Endothelial cell of umbilical vein (primary cell): ENCODE data around the gene HCAR2. TPM values are rescaled to one million over a fixed set of nuclear protein-coding genes. Genes with fewer than 3 reads are reported as not detected.
"Not testable (repeated sequence)": the region's sequence is repeated elsewhere in the genome, so short reads cannot be mapped to it uniquely, and the experiment has no call there.

ENCODE experiments used
- BruUV-seq: library from RNA; stranded (reverse); fragments of 400-500 nt; replicated peaks from 2 replicates; lab custom pipeline; 2021; lab: Mats Ljungman, UMichigan
- CTCF ChIA-PET: fragments of 300-600, 350-600 bp; sonication (Branson Sonifier 250); formaldehyde crosslinking; loops from one replicate; lab custom pipeline; 2021; ENCODE audit warnings: antibody characterized with exemption, inconsistent platforms; lab: Charles Lee
- POLR2A ChIA-PET: fragments of 300-600, 350-600 bp; sonication (Branson Sonifier 250); formaldehyde crosslinking; loops from one replicate; lab custom pipeline; 2021; ENCODE audit warnings: antibody characterized with exemption, inconsistent platforms; lab: Charles Lee
- DNase-seq: peaks from one replicate; pipeline ENCODE4 v3.0.0-alpha.2; 2011; ENCODE audit warnings: low read depth, low spot score
- FAIRE-seq: peaks from 2 replicates; lab custom pipeline; 2011; peaks lifted over from hg19 to GRCh38; lab: Jason Lieb, UNC
- H2AFZ ChIP-seq: 2 replicates; pipeline ENCODE4 v1.6.0; 2012; ENCODE audit warnings: low read depth, low read length, control low read depth, inconsistent platforms
- H3K27ac ChIP-seq: 2 replicates; pipeline ENCODE4 v1.5.1; 2011; ENCODE audit warnings: low read depth, mild to moderate bottlenecking, control low read depth, low read length, moderate library complexity; ENCODE audit not compliant: insufficient read depth
- H3K27me3 ChIP-seq, 2 experiments: 2 replicates each; pipeline versions ENCODE4 v1.6.0 to v1.6.1; 2011; ENCODE audit warnings: low read length in 2 of 2, mixed read lengths in 1 of 2; ENCODE audit not compliant: control insufficient read depth in 2 of 2, insufficient read depth in 2 of 2
- H3K36me3 ChIP-seq, 2 experiments: 2 replicates in 1 of 2; 3 replicates in 1 of 2; pipeline ENCODE4 v1.5.1; 2011; ENCODE audit warnings: low read length in 2 of 2, mild to moderate bottlenecking in 1 of 2, moderate library complexity in 1 of 2; ENCODE audit not compliant: control insufficient read depth in 2 of 2, insufficient read depth in 2 of 2; ENCODE audit errors: extremely low read depth in 1 of 2
- H3K4me1 ChIP-seq: 3 replicates; pipeline ENCODE4 v1.5.1; 2011; ENCODE audit warnings: mild to moderate bottlenecking, low read length; ENCODE audit not compliant: control insufficient read depth, insufficient read depth; ENCODE audit errors: extremely low read depth
- H3K4me2 ChIP-seq: 2 replicates; pipeline ENCODE4 v1.6.1; 2011; ENCODE audit warnings: low read length, control low read depth, mixed read lengths; ENCODE audit not compliant: insufficient read depth
- H3K4me3 ChIP-seq, 3 experiments: fragments of 200-600 bp in 1 of 3; sonication (generic), shearing (Covaris generic) in 1 of 3; replicated peaks in 1 of 3; 2 replicates each; pipeline ENCODE4 v1.5.1; 2011 to 2016; ENCODE audit warnings: control low read depth in 3 of 3, low read length in 3 of 3, mild to moderate bottlenecking in 2 of 3, inconsistent platforms in 1 of 3, low read depth in 1 of 3, moderate library complexity in 1 of 3; ENCODE audit not compliant: insufficient read depth in 1 of 3
- H3K79me2 ChIP-seq: 2 replicates; pipeline ENCODE4 v1.6.0; 2012; ENCODE audit warnings: low read length, inconsistent platforms; ENCODE audit not compliant: control insufficient read depth, insufficient read depth
- H3K9ac ChIP-seq: replicated peaks from 2 replicates; pipeline ENCODE3; 2011; ENCODE audit warnings: low read length, control low read depth; ENCODE audit not compliant: insufficient read depth; ENCODE audit errors: extremely low read depth
- H3K9me1 ChIP-seq: replicated peaks from 3 replicates; pipeline ENCODE4 v1.6.0; 2011; ENCODE audit warnings: mild to moderate bottlenecking, low read length; ENCODE audit not compliant: control insufficient read depth, insufficient read depth; ENCODE audit errors: extremely low read depth
- H3K9me3 ChIP-seq: replicated peaks from 2 replicates; pipeline ENCODE4 v1.5.1; 2012; ENCODE audit warnings: low read length, inconsistent platforms; ENCODE audit not compliant: control insufficient read depth, insufficient read depth
- H4K20me1 ChIP-seq: replicated peaks from 2 replicates; pipeline ENCODE3; 2011; ENCODE audit warnings: mild to moderate bottlenecking, low read length; ENCODE audit not compliant: control insufficient read depth, insufficient read depth; ENCODE audit errors: extremely low read depth
- dilution Hi-C: fragments of 300-500 bp; cut with MboI; formaldehyde crosslinking; loops from one replicate; pipeline ENCODE4 v1.15.0; 2019; ENCODE audit warnings: low sequenced_read_pairs; ENCODE audit not compliant: extremely low pct_ligation_motif_present
- intact Hi-C: fragments of 100-400 bp; cut with micrococcal nuclease; formaldehyde crosslinking; loops from one replicate; pipeline ENCODE4 v1.10.0; 2022
- polyA plus RNA-seq, 4 experiments: library from polyadenylated mRNA; depleted of rRNA in 3 of 4; stranded (reverse) in 3 of 4; unstranded in 1 of 4; fragments of >200 nt; gene quantifications; 2 replicates each; pipeline versions ENCODE4 v1.2.1 to v1.2.3, GENCODE V29; 2011 to 2012; ENCODE audit warnings: missing spikeins in 1 of 4
- total RNA-seq: library from RNA; stranded (reverse); gene quantifications from 2 replicates; pipeline ENCODE4 v1.2.3, GENCODE V29; 2021

HCAR2 gene
- total and polyA plus RNA-seq, 2 donors (not counting 3 experiments of a cell fraction or from before 2014, with no cell fraction given), result not detected

GRCh38 chr12:122713491-122714188 lies 10.5 kb upstream of the HCAR2 start:
- H3K4me1 ChIP-seq, H3K27ac ChIP-seq, H3K79me2 ChIP-seq, DNase-seq, H3K27me3 ChIP-seq, H3K9ac ChIP-seq, H3K4me2 ChIP-seq, BruUV-seq, POLR2A ChIA-PET, H3K9me3 ChIP-seq, H3K36me3 ChIP-seq, H3K9me1 ChIP-seq, H2AFZ ChIP-seq, dilution Hi-C loops, CTCF ChIA-PET, H3K4me3 ChIP-seq, H4K20me1 ChIP-seq, intact Hi-C loops: not testable (repeated sequence)
- peak; percentile 55 for FAIRE-seq

GRCh38 chr12:122711266-122711665 lies 8.1 kb upstream of the HCAR2 start:
- DNase-seq, intact Hi-C loops, H3K9me1 ChIP-seq, H3K4me1 ChIP-seq, H3K4me2 ChIP-seq, dilution Hi-C loops, FAIRE-seq, H3K27me3 ChIP-seq, H3K4me3 ChIP-seq, BruUV-seq, H3K79me2 ChIP-seq, H3K36me3 ChIP-seq, H3K9me3 ChIP-seq, H3K9ac ChIP-seq, CTCF ChIA-PET, H4K20me1 ChIP-seq, H2AFZ ChIP-seq, H3K27ac ChIP-seq: not testable (repeated sequence)
- POLR2A ChIA-PET, result interaction anchor here (0.6 to 0.7 kb wide), 2 partner anchors 442 to 1076 kb away, joined by 3 to 4 read pairs; no protein-coding TSS in a partner anchor

- H3K9me3 ChIP-seq, result not testable (repeated sequence)
Measured at GRCh38 chr12:122710341-122710740, 7.2 kb upstream of the HCAR2 start.

GRCh38 chr12:122709287-122709686 lies 6.1 kb upstream of the HCAR2 start:
- FAIRE-seq, result peak; percentile 12
- H3K9ac ChIP-seq, H4K20me1 ChIP-seq, H3K4me1 ChIP-seq, H3K9me3 ChIP-seq, DNase-seq, intact Hi-C loops, H3K79me2 ChIP-seq, CTCF ChIA-PET, H3K27me3 ChIP-seq, BruUV-seq, POLR2A ChIA-PET, H3K27ac ChIP-seq, H3K36me3 ChIP-seq, H3K4me2 ChIP-seq, H3K4me3 ChIP-seq, dilution Hi-C loops, H2AFZ ChIP-seq, H3K9me1 ChIP-seq: not testable (repeated sequence)

More at GRCh38 chr12:122710341-122710740, 7.2 kb upstream of the HCAR2 start:
- intact Hi-C loops, H3K9ac ChIP-seq, H3K9me1 ChIP-seq, H4K20me1 ChIP-seq, H2AFZ ChIP-seq, H3K36me3 ChIP-seq, POLR2A ChIA-PET, H3K27me3 ChIP-seq, dilution Hi-C loops, H3K4me3 ChIP-seq, H3K4me1 ChIP-seq, H3K4me2 ChIP-seq, DNase-seq, BruUV-seq, H3K27ac ChIP-seq, FAIRE-seq, H3K79me2 ChIP-seq: not testable (repeated sequence)
- CTCF ChIA-PET, result interaction anchor here (0.5 kb wide), 1 partner anchor 9 kb away, joined by 3 read pairs; no protein-coding TSS in a partner anchor
